HL-60 (cell line): ENCODE results near the gene MAGI3.

Experiments used
- POLR2AphosphoS5 ChIP-seq: IDR thresholded peaks from 2 replicates; pipeline ENCODE4 v1.6.1; 2012; ENCODE audit warnings: low read depth
- TF ChIP-seq, protein P1 (sequence below): IDR thresholded peaks from one replicate; pipeline ENCODE4 v1.5.1; 2011; ENCODE audit warnings: low read length, control low read depth, inconsistent platforms; ENCODE audit not compliant: insufficient read depth

DNA sequence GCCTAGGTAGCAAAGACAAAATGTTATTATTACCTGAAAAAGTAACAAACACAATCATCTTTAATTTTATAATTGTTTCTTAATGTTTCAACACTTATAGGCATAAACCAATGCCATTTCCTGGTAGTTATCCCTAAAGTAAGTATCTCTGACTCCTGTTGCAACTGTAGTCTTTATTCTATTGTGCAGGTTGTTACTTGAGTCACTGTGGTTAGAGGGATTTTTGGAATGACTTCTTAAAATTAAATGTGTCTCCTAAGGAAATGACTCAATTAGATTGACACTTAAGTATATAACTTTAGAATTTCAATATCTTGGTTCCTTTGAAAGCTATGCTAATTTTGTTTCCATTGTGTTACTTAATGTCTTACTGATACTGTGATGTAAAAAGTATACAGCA is 225.1 kb downstream of the MAGI3 start:
- TF ChIP-seq, protein P1, sequence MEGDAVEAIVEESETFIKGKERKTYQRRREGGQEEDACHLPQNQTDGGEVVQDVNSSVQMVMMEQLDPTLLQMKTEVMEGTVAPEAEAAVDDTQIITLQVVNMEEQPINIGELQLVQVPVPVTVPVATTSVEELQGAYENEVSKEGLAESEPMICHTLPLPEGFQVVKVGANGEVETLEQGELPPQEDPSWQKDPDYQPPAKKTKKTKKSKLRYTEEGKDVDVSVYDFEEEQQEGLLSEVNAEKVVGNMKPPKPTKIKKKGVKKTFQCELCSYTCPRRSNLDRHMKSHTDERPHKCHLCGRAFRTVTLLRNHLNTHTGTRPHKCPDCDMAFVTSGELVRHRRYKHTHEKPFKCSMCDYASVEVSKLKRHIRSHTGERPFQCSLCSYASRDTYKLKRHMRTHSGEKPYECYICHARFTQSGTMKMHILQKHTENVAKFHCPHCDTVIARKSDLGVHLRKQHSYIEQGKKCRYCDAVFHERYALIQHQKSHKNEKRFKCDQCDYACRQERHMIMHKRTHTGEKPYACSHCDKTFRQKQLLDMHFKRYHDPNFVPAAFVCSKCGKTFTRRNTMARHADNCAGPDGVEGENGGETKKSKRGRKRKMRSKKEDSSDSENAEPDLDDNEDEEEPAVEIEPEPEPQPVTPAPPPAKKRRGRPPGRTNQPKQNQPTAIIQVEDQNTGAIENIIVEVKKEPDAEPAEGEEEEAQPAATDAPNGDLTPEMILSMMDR, result no peak
- no peak for TF ChIP-seq POLR2AphosphoS5
